ENCODE results near the gene MRPS2. TPM values are rescaled to one million over a fixed set of nuclear protein-coding genes. Genes with fewer than 3 reads are reported as not detected.
A peak's percentile ranks its signal among the peaks of the same experiment; 100 is the strongest.

The MRPS2 gene
- total RNA-seq, 2 experiments from 2014 or later = 33.8 to 37.5 TPM

DNA sequence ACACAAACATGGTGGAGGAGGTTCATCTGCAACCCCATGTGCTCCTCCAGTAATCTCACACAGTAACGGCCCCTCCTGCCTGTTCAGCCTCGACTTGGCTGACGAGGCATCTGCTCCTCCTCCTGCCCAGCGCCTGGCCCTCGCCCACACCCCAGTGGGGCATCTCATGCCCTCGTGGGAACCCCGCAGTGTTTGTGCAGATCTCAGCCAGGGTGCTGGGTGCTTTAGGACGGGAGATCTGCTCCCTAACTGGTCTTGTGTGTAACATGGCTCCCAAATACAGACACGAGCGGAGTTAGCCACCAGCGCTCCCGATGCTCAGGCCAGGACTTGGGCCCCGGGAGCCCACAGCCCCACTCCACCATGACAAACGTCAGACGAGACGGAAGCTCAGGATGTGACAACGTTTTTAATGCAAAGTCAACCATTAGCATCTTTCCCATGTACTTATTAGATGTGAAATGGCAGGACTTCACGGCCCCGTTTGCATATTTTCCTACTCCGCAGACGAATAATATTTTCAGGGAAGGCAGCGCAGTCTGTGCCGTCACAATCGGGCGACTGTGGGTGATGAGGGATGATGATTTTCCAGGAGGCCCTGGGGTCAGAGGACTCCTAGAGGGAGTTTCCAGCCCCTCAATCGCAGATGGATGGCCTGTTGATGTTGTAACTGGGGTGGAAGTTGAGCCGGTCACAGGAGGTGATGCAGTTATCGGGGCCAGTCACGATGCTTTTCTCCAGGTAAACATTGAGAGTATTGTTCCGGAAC lies 5.5 kb upstream of the MRPS2 start:
- H3K4me3 Mint-ChIP-seq = no peak overlapping the region
- no peak overlapping the region for H3K27ac Mint-ChIP-seq
- POLR2A ChIA-PET = no interaction called here
- no peaks in the 10 kb centered on the region for H3K36me3 Mint-ChIP-seq (ENCODE audit: low read depth)
- peaks cover 23% of the 10 kb centered on the region for H3K27me3 Mint-ChIP-seq
- H3K9me3 Mint-ChIP-seq = no peaks in the 10 kb centered on the region
- no peak for DNase-seq
- peaks cover 4% of the 10 kb centered on the region for H3K4me1 Mint-ChIP-seq
- CTCF ChIA-PET = no interaction called here

GRCh38 chr9:135498381-135499126 lies 1.9 kb upstream of the MRPS2 start:
- CTCF ChIA-PET = interaction anchor here (1.0 kb wide), 2 partner anchors 21 to 59 kb away, joined by 3 read pairs; no protein-coding TSS in a partner anchor
- peaks cover 18% of the 10 kb centered on the region for H3K27me3 Mint-ChIP-seq
- H3K36me3 Mint-ChIP-seq (ENCODE audit: low read depth) = peaks cover 7% of the 10 kb centered on the region
- H3K27ac Mint-ChIP-seq = no peak overlapping the region
- no peak overlapping the region for H3K4me3 Mint-ChIP-seq
- no peaks in the 10 kb centered on the region for H3K9me3 Mint-ChIP-seq
- POLR2A ChIA-PET = interaction anchor here (0.8 to 2.7 kb wide), 2 partner anchors 21 to 29 kb away, joined by 3 to 9 read pairs; no protein-coding TSS in a partner anchor
- H3K4me1 Mint-ChIP-seq = peaks cover 23% of the 10 kb centered on the region
- no peak for DNase-seq

DNA sequence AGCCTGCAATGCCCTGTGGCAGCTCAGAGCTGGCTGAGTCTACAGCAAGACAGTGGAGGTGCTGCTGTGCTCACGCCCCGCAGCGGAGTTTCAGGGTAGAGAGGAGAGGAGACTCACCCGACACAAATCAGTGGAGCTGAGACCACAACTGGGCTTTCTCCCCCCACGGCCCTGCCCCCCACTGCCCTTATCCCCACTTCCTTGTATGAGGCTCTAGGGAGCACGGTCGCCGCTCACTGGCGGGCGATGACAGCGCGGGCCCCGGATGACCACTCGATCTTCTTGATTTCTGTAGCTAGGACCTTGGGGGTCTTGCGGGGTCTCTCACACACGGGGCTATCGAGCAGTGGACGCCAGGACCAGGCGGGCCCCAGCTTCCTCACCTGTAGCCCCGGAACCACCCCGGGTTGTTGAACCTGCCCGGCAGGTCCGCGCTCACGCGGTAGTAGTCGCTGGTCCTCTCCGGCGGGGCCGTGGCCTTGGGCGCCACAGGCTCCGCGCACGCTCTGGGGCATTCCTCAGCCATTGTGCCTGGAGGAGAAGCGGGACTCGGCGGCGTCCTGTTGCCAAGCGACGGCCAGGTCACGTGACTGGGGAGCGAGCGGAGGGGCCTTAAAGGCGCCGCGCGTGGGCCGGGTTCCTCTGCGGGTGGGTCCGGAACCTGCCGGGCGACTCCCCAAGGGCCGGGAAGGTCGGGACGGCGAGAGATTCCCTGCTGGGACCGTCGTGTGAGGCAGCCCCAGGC lies 984 bp upstream of the MRPS2 start:
- Mint-ChIP-seq H3K36me3 (ENCODE audit: low read depth) (peaks cover 13% of the 10 kb centered on the region), H3K4me1 (peaks cover 25% of the 10 kb centered on the region), H3K4me3 (peak overlapping the region; percentile 90), H3K9me3 (no peaks in the 10 kb centered on the region), H3K27me3 (peaks cover 18% of the 10 kb centered on the region), H3K27ac (no peak overlapping the region)
- ChIA-PET CTCF (interaction anchor here (1.0 to 1.1 kb wide), 3 partner anchors 22 to 60 kb away, joined by 3 read pairs; no protein-coding TSS in a partner anchor), POLR2A (interaction anchor here (0.8 to 2.7 kb wide), 4 partner anchors 13 to 30 kb away, joined by 3 to 9 read pairs (median 4); no protein-coding TSS in a partner anchor)
- peak; percentile 88 for DNase-seq

DNA sequence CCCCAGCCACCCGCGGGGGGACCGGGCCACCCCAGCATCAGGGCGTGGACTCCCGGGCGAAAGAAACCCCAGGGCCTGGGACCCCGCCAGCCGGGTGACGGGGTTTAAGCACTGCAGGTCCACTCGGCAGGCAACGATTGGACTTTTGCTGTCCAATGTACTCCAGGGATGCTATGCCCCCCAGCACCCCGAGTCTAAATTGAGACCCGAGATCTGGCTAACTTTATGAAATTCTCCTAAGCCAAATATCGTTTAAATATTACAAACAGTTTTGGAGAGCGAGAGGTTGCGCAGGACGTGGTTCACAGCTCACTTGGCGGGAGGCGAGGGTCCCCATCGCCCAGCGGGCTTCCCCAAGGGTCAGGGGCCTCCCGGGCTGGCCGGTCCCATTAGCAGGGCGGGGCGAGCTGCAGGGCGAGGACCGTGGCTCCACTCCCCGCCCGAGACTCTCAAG lies 384 bp upstream of the MRPS2 start:
- ChIA-PET POLR2A (interaction anchor here (1.2 to 2.7 kb wide), 3 partner anchors 14 to 31 kb away, joined by 4 to 9 read pairs (median 5); no protein-coding TSS in a partner anchor), CTCF (interaction anchor here (1.1 kb wide), 1 partner anchor 31 kb away, joined by 3 read pairs; no protein-coding TSS in a partner anchor)
- Mint-ChIP-seq H3K27ac (no peak overlapping the region), H3K9me3 (no peaks in the 10 kb centered on the region), H3K4me3 (peak overlapping the region; percentile 90), H3K27me3 (peaks cover 14% of the 10 kb centered on the region), H3K36me3 (ENCODE audit: low read depth) (peaks cover 19% of the 10 kb centered on the region), H3K4me1 (peaks cover 25% of the 10 kb centered on the region)
- DNase-seq = no peak

GRCh38 chr9:135501261-135502167 lies 1.0 kb downstream of the MRPS2 start:
- POLR2A ChIA-PET = interaction anchor here (1.0 to 2.7 kb wide), 3 partner anchors 11 to 32 kb away, joined by 4 to 9 read pairs (median 5); no protein-coding TSS in a partner anchor
- DNase-seq = peak; percentile 55

GRCh38 chr9:135502168-135502872 lies 1.8 kb downstream of the MRPS2 start:
- Mint-ChIP-seq H3K27ac (no peak overlapping the region), H3K4me3 (peak overlapping the region; percentile 90), H3K9me3 (no peaks in the 10 kb centered on the region), H3K36me3 (ENCODE audit: low read depth) (peaks cover 22% of the 10 kb centered on the region), H3K27me3 (peaks cover 11% of the 10 kb centered on the region), H3K4me1 (peaks cover 25% of the 10 kb centered on the region)
- DNase-seq = no peak
- ChIA-PET CTCF (no interaction called here), POLR2A (no interaction called here)

More at GRCh38 chr9:135501261-135502167, 1.0 kb downstream of the MRPS2 start:
- Mint-ChIP-seq H3K4me3 (peak overlapping the region; percentile 90), H3K4me1 (peaks cover 25% of the 10 kb centered on the region), H3K9me3 (no peaks in the 10 kb centered on the region), H3K27ac (peak overlapping the region; percentile 64), H3K27me3 (peaks cover 11% of the 10 kb centered on the region), H3K36me3 (ENCODE audit: low read depth) (peaks cover 22% of the 10 kb centered on the region)
- CTCF ChIA-PET = no interaction called here

- no peak for DNase-seq
- peaks cover 8% of the 10 kb centered on the region for H3K27me3 Mint-ChIP-seq
- no peaks in the 10 kb centered on the region for H3K9me3 Mint-ChIP-seq
- CTCF ChIA-PET = no interaction called here
- no peak overlapping the region for H3K27ac Mint-ChIP-seq
- H3K4me3 Mint-ChIP-seq = peak overlapping the region; percentile 39
- POLR2A ChIA-PET = no interaction called here
- peaks cover 25% of the 10 kb centered on the region for H3K4me1 Mint-ChIP-seq
- H3K36me3 Mint-ChIP-seq (ENCODE audit: low read depth) = peaks cover 22% of the 10 kb centered on the region
Measured at GRCh38 chr9:135502873-135503321, 2.4 kb downstream of the MRPS2 start.

DNA sequence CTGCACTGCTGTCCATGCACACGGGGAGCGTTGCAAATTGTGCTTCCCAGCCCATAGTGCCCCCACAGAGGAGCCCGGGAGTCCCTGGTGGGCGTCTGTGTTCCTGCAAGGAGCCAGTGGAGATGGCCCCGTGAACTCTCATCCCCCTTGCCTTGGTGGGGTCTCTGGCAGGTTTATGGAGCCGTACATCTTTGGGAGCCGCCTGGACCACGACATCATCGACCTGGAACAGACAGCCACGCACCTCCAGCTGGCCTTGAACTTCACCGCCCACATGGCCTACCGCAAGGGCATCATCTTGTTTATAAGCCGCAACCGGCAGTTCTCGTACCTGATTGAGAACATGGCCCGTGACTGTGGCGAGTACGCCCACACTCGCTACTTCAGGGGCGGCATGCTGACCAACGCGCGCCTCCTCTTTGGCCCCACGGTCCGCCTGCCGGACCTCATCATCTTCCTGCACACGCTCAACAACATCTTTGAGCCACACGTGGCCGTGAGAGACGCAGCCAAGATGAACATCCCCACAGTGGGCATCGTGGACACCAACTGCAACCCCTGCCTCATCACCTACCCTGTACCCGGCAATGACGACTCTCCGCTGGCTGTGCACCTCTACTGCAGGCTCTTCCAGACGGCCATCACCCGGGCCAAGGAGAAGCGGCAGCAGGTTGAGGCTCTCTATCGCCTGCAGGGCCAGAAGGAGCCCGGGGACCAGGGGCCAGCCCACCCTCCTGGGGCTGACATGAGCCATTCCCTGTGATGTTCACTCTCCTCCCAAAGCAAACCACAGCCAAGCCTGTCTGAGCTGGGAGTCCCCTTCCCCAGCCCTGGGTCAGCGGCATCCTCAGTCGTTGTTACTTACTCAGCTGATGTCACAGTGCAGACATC lies 3.1 kb downstream of the MRPS2 start:
- Mint-ChIP-seq H3K4me3 (no peak overlapping the region), H3K4me1 (peaks cover 25% of the 10 kb centered on the region), H3K36me3 (ENCODE audit: low read depth) (peaks cover 22% of the 10 kb centered on the region), H3K27me3 (peaks cover 3% of the 10 kb centered on the region), H3K27ac (no peak overlapping the region), H3K9me3 (no peaks in the 10 kb centered on the region)
- CTCF ChIA-PET = interaction anchor here (0.7 to 1.4 kb wide), 6 partner anchors 10 to 49 kb away, joined by 3 to 6 read pairs (median 4); no protein-coding TSS in a partner anchor
- POLR2A ChIA-PET = no interaction called here
- no peak for DNase-seq

GRCh38 chr9:135504262-135505243 lies 4.1 kb downstream of the MRPS2 start:
- ChIA-PET CTCF (interaction anchor here (0.6 to 1.4 kb wide), 13 partner anchors 11 to 66 kb away, joined by 3 to 6 read pairs (median 4); no protein-coding TSS in a partner anchor), POLR2A (no interaction called here)
- Mint-ChIP-seq H3K27ac (no peak overlapping the region), H3K4me1 (peaks cover 23% of the 10 kb centered on the region), H3K4me3 (no peak overlapping the region), H3K36me3 (ENCODE audit: low read depth) (peaks cover 22% of the 10 kb centered on the region), H3K9me3 (no peaks in the 10 kb centered on the region), H3K27me3 (peaks cover 5% of the 10 kb centered on the region)
- DNase-seq = peak; percentile 62

All from activated CD4-positive, alpha-beta memory T cell treated with anti-CD3 and anti-CD28 coated beads, Interleukin-2, amount 10 ng/mL, durations not matched to agents 7 days and 5 days (primary cell).